ENCODE measurements around the gene SV2B.
"Not testable (repeated sequence)": the region's sequence is repeated elsewhere in the genome, so short reads cannot be mapped to it uniquely, and the experiment has no call there.

The SV2B gene

GRCh38 chr15:91308199-91308598 lies 208.1 kb downstream of the SV2B start:
- FAIRE-seq = no peak
- no peak for TF ChIP-seq POLR2A (IDR thresholded peaks at IDR 0.05; ENCODE audit: low read depth, low read length)
- DNase-seq (ENCODE audit: insufficient read length, low spot score) = no peak

GRCh38 chr15:91308855-91309254 lies 208.8 kb downstream of the SV2B start:
- no peak for DNase-seq (ENCODE audit: insufficient read length, low spot score)
- no peak for TF ChIP-seq POLR2A (IDR thresholded peaks at IDR 0.05; ENCODE audit: low read depth, low read length)
- FAIRE-seq = no peak

GRCh38 chr15:91311986-91312385 lies 211.9 kb downstream of the SV2B start:
- no peak for DNase-seq (ENCODE audit: insufficient read length, low spot score)
- no peak for TF ChIP-seq POLR2A (IDR thresholded peaks at IDR 0.05; ENCODE audit: low read depth, low read length)
- no peak for FAIRE-seq

GRCh38 chr15:91316126-91316525 lies 216.1 kb downstream of the SV2B start:
- FAIRE-seq (no peak), DNase-seq (ENCODE audit: insufficient read length, low spot score) (no peak)
- TF ChIP-seq POLR2A (IDR thresholded peaks at IDR 0.05; ENCODE audit: low read depth, low read length) = no peak

- no peak for DNase-seq (ENCODE audit: insufficient read length, low spot score)
- FAIRE-seq = no peak
- TF ChIP-seq POLR2A (IDR thresholded peaks at IDR 0.05; ENCODE audit: low read depth, low read length) = no peak
Observed at GRCh38 chr15:91318516-91318915, 218.5 kb downstream of the SV2B start.

GRCh38 chr15:91318931-91319330 lies 218.9 kb downstream of the SV2B start:
- DNase-seq (ENCODE audit: insufficient read length, low spot score) (no peak), FAIRE-seq (no peak)
- TF ChIP-seq POLR2A (IDR thresholded peaks at IDR 0.05; ENCODE audit: low read depth, low read length) = no peak

- FAIRE-seq (no peak), DNase-seq (ENCODE audit: insufficient read length, low spot score) (no peak)
- no peak for TF ChIP-seq POLR2A (IDR thresholded peaks at IDR 0.05; ENCODE audit: low read depth, low read length)
Observed at GRCh38 chr15:91319371-91320059, 219.5 kb downstream of the SV2B start.

- DNase-seq (ENCODE audit: insufficient read length, low spot score) (no peak), FAIRE-seq (no peak)
- TF ChIP-seq POLR2A (IDR thresholded peaks at IDR 0.05; ENCODE audit: low read depth, low read length) = no peak
Observed at GRCh38 chr15:91320101-91320500, 220.0 kb downstream of the SV2B start.

- DNase-seq (ENCODE audit: insufficient read length, low spot score) = no peak
- FAIRE-seq = no peak
- no peak for TF ChIP-seq POLR2A (IDR thresholded peaks at IDR 0.05; ENCODE audit: low read depth, low read length)
Observed at GRCh38 chr15:91329914-91330313, 229.9 kb downstream of the SV2B start.

- TF ChIP-seq POLR2A (IDR thresholded peaks at IDR 0.05; ENCODE audit: low read depth, low read length) = no peak
- DNase-seq (ENCODE audit: insufficient read length, low spot score) = no peak
- FAIRE-seq = no peak
Observed at GRCh38 chr15:91331581-91331980, 231.5 kb downstream of the SV2B start.

GRCh38 chr15:91335702-91336101 lies 235.6 kb downstream of the SV2B start:
- no peak for FAIRE-seq
- TF ChIP-seq POLR2A (IDR thresholded peaks at IDR 0.05; ENCODE audit: low read depth, low read length) = no peak
- DNase-seq (ENCODE audit: insufficient read length, low spot score) = no peak

GRCh38 chr15:91336687-91337086 lies 236.6 kb downstream of the SV2B start:
- DNase-seq (ENCODE audit: insufficient read length, low spot score) = no peak
- TF ChIP-seq POLR2A (IDR thresholded peaks at IDR 0.05; ENCODE audit: low read depth, low read length) = no peak
- FAIRE-seq = no peak

- no peak for DNase-seq (ENCODE audit: insufficient read length, low spot score)
- TF ChIP-seq POLR2A (IDR thresholded peaks at IDR 0.05; ENCODE audit: low read depth, low read length) = no peak
- FAIRE-seq = no peak
Observed at GRCh38 chr15:91338766-91339165, 238.7 kb downstream of the SV2B start.

GRCh38 chr15:91342097-91342496 lies 242.0 kb downstream of the SV2B start:
- DNase-seq (ENCODE audit: insufficient read length, low spot score) = no peak
- FAIRE-seq = no peak
- TF ChIP-seq POLR2A (IDR thresholded peaks at IDR 0.05; ENCODE audit: low read depth, low read length) = no peak

GRCh38 chr15:91344912-91345311 lies 244.9 kb downstream of the SV2B start:
- not testable (repeated sequence) for DNase-seq (ENCODE audit: insufficient read length, low spot score); FAIRE-seq

GRCh38 chr15:91345736-91346135 lies 245.7 kb downstream of the SV2B start:
- no peak for TF ChIP-seq POLR2A (IDR thresholded peaks at IDR 0.05; ENCODE audit: low read depth, low read length)
- DNase-seq (ENCODE audit: insufficient read length, low spot score) = no peak
- FAIRE-seq = no peak

All from H54 (cell line).